Spleen (tissue), 7 donors: ENCODE measurements around the gene SACM1L.

Experiments
- POLR2A ChIP-seq, 3 donors: fragments of 450-650 bp; IDR thresholded peaks; one replicate each; pipeline ENCODE4 v1.5.1; 2017; ENCODE audit warnings: antibody characterized with exemption in 3 of 3, mild to moderate bottlenecking in 1 of 3
- POLR2AphosphoS5 ChIP-seq, 3 donors: sonication (generic); formaldehyde crosslinking; IDR thresholded peaks; one replicate each; pipeline ENCODE4 v1.5.1; 2017; ENCODE audit warnings: antibody characterized with exemption in 3 of 3
- TF ChIP-seq, protein P1 (sequence below), 11 experiments: fragments of 200-600 bp in 7 of 11; fragments of 450-650 bp in 4 of 11; sonication (generic) in 4 of 11; IDR thresholded peaks in 8 of 11; conservative IDR thresholded peaks in 3 of 11; 1 replicate in 7 of 11; 2 replicates in 4 of 11; pipeline versions ENCODE4 v1.4.0 to v1.8.0; 2016 to 2021; ENCODE audit warnings: antibody characterized with exemption in 11 of 11, inconsistent platforms in 4 of 11, mild to moderate bottlenecking in 1 of 11
- donor health status: DM: no; HTN: no; CAD: no; lungs with moderate emphysema.
- donor health status: DM: no; HTN: no; CAD: no.
- donor health status: DM: no; HTN: no; CAD: no.

DNA sequence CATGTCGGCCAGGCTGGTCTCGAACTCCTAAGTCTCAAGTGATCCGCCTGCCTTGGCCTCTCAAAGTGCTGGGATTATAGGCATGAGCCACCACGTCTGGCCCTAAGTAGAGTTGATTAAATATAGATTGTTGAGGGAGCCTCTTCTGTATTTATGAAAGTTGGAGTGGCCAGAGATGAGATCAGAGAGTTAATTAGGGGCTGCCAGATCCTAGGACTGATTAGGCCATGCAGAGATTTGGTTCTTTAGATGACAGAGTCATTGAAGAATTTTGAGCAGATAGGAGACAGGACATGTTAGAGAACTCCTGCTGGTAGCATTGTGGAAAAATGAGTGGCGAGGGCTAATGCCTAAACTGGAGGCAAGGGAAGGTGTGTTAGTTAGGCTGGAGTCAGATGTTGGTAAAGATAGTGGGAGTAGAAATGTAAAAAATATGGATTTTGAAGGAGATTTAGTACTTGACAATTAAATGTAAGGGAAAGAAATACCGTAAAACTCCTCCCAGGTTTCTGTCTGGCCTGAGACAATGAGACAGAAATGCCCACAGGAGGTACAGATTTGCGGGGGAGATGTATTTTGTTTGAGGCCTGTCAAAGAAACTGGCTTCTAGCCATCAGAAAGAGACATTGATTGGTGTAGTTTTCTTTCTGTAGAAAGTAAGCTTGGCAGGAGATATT is 23.4 kb downstream of the SACM1L start:
- TF ChIP-seq, protein P1, sequence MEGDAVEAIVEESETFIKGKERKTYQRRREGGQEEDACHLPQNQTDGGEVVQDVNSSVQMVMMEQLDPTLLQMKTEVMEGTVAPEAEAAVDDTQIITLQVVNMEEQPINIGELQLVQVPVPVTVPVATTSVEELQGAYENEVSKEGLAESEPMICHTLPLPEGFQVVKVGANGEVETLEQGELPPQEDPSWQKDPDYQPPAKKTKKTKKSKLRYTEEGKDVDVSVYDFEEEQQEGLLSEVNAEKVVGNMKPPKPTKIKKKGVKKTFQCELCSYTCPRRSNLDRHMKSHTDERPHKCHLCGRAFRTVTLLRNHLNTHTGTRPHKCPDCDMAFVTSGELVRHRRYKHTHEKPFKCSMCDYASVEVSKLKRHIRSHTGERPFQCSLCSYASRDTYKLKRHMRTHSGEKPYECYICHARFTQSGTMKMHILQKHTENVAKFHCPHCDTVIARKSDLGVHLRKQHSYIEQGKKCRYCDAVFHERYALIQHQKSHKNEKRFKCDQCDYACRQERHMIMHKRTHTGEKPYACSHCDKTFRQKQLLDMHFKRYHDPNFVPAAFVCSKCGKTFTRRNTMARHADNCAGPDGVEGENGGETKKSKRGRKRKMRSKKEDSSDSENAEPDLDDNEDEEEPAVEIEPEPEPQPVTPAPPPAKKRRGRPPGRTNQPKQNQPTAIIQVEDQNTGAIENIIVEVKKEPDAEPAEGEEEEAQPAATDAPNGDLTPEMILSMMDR (IDR thresholded peaks at IDR 0.05 in 8 of 11, conservative IDR thresholded peaks at IDR 0.05 in 3 of 11), result no peak
- TF ChIP-seq POLR2AphosphoS5 (IDR thresholded peaks at IDR 0.05) (no peak), POLR2A (IDR thresholded peaks at IDR 0.05) (no peak)
